ENCODE results near the gene PACC1. TPM values are rescaled to one million over a fixed set of nuclear protein-coding genes. Genes with fewer than 3 reads are reported as not detected.
"Not testable (repeated sequence)": the region's sequence is repeated elsewhere in the genome, so short reads cannot be mapped to it uniquely, and the experiment has no call there.

The PACC1 gene
- total RNA-seq, 1 donor from 2014 or later = 19.8 TPM

DNA sequence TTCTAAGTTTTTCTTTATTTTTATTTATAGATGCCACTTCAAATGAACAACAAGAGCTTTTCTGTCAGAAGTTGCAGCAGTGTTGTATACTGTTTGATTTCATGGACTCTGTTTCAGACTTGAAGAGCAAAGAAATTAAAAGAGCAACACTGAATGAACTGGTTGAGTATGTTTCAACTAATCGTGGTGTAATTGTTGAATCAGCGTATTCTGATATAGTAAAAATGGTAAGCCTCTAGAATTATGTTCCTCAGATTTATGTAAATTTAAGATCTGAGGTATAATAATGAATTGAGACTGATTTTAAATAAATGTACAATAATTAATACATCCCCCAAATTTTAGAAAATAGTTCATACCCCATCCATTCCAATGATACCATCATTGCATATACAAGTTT lies 85.6 kb downstream of the PACC1 start:
- Mint-ChIP-seq H3K9me3 (no peaks in the 10 kb centered on the region), H3K27ac (no peak overlapping the region), H3K4me1 (ENCODE audit: low read depth) (no peaks in the 10 kb centered on the region), H3K36me3 (ENCODE audit: low read depth) (peaks cover 16% of the 10 kb centered on the region), H3K4me3 (no peak overlapping the region), H3K27me3 (ENCODE audit: insufficient read depth) (no peaks in the 10 kb centered on the region)
- intact Hi-C loops (cut with micrococcal nuclease) = no loop called here
- DNase-seq (ENCODE audit: low spot score) = no peak

DNA sequence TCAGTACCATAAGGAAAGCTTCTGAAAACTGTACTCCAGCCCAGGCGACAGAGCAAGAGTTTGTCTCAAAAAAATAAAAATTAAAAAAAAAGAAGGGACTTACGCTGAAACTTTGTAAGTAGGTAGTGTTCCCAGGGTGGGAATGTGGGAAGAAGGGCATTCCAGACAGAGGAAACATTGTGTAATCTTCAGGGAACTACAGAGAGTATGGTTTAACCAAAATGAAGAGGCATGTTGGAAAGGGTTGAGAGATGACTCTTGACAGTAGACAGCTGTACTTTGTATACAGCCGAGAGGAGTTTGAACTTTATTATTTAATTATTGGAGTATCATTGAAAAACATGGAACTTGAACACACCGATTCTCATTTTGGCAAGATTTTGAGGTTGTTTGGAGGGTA lies 86.4 kb downstream of the PACC1 start:
- DNase-seq (ENCODE audit: low spot score) = no peak
- H3K36me3 Mint-ChIP-seq (ENCODE audit: low read depth) = peaks cover 13% of the 10 kb centered on the region
- H3K4me3 Mint-ChIP-seq = no peak overlapping the region
- H3K4me1 Mint-ChIP-seq (ENCODE audit: low read depth) = peaks cover 1% of the 10 kb centered on the region
- intact Hi-C loops (cut with micrococcal nuclease) = no loop called here
- no peaks in the 10 kb centered on the region for H3K9me3 Mint-ChIP-seq
- H3K27me3 Mint-ChIP-seq (ENCODE audit: insufficient read depth) = no peaks in the 10 kb centered on the region
- no peak overlapping the region for H3K27ac Mint-ChIP-seq

DNA sequence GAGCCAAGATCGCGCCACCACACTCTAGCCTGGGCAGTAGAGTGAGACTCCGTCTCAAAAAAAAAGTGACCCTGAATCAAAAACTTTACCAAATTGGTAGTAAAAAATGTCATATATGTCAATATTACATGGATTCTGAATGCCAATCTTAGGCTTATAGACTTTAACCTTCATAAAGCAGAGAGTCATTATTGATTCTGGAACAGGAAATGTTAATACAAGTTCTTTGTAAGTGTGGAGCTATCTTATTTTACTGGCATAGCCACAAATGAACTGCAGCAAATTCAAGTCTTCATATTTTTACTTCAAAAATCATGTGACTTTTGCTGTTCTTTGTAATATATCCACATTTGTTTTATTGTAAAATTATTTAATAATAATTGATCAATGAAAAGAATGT lies 88.1 kb downstream of the PACC1 start:
- H3K9me3 Mint-ChIP-seq = no peaks in the 10 kb centered on the region
- H3K27me3 Mint-ChIP-seq (ENCODE audit: insufficient read depth) = no peaks in the 10 kb centered on the region
- intact Hi-C loops (cut with micrococcal nuclease) = no loop called here
- peaks cover 6% of the 10 kb centered on the region for H3K4me1 Mint-ChIP-seq (ENCODE audit: low read depth)
- no peak overlapping the region for H3K4me3 Mint-ChIP-seq
- no peak overlapping the region for H3K27ac Mint-ChIP-seq
- H3K36me3 Mint-ChIP-seq (ENCODE audit: low read depth) = peaks cover 11% of the 10 kb centered on the region
- no peak for DNase-seq (ENCODE audit: low spot score)

GRCh38 chr1:212323066-212323465 lies 91.6 kb downstream of the PACC1 start:
- no peak for DNase-seq (ENCODE audit: low spot score)
- no peak overlapping the region for H3K4me3 Mint-ChIP-seq
- H3K27me3 Mint-ChIP-seq (ENCODE audit: insufficient read depth) = no peaks in the 10 kb centered on the region
- H3K9me3 Mint-ChIP-seq = no peaks in the 10 kb centered on the region
- no peak overlapping the region for H3K27ac Mint-ChIP-seq
- H3K4me1 Mint-ChIP-seq (ENCODE audit: low read depth) = peaks cover 6% of the 10 kb centered on the region
- H3K36me3 Mint-ChIP-seq (ENCODE audit: low read depth) = peaks cover 6% of the 10 kb centered on the region
- intact Hi-C loops (cut with micrococcal nuclease) = no loop called here

- H3K9me3 Mint-ChIP-seq; DNase-seq (ENCODE audit: low spot score); intact Hi-C loops (cut with micrococcal nuclease); H3K27ac Mint-ChIP-seq; H3K27me3 Mint-ChIP-seq (ENCODE audit: insufficient read depth); H3K4me1 Mint-ChIP-seq (ENCODE audit: low read depth); H3K4me3 Mint-ChIP-seq: not testable (repeated sequence)
- H3K36me3 Mint-ChIP-seq (ENCODE audit: low read depth) = peaks cover 10% of the 10 kb centered on the region
These were observed 93.7 kb downstream of the PACC1 start for GRCh38 chr1:212321031-212321430.

- H3K36me3 Mint-ChIP-seq (ENCODE audit: low read depth) = peaks cover 9% of the 10 kb centered on the region
- H3K27me3 Mint-ChIP-seq (ENCODE audit: insufficient read depth) = no peaks in the 10 kb centered on the region
- H3K4me1 Mint-ChIP-seq (ENCODE audit: low read depth) = peaks cover 23% of the 10 kb centered on the region
- no peak overlapping the region for H3K4me3 Mint-ChIP-seq
- no peak for DNase-seq (ENCODE audit: low spot score)
- no peak overlapping the region for H3K27ac Mint-ChIP-seq
- intact Hi-C loops (cut with micrococcal nuclease) = loop anchor here (2.0 kb wide), 1 partner anchor 255 kb away; no protein-coding TSS in a partner anchor
- H3K9me3 Mint-ChIP-seq = no peaks in the 10 kb centered on the region
These were observed 96.8 kb downstream of the PACC1 start for GRCh38 chr1:212317916-212318315.

DNA sequence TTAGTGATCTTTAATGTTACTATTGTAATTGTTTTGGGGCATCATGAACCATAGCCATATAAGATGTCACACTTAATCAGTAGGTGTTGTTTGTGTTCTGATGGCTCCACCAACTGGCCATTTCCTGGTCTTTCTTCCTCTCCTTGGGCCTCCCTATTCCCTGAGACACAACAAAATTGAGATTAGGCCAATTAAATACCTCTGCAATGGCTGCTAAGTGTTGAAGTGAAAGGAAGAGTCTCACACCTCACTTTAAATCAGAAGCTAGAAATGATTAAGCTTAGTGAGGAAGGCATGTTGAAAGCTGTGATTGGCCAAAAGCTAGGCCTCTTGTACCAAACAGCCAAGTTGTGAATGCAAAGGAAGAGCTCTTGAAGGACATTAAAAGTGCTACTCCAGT lies 98.8 kb downstream of the PACC1 start:
- DNase-seq (ENCODE audit: low spot score) = no peak
- H3K36me3 Mint-ChIP-seq (ENCODE audit: low read depth) = peaks cover 11% of the 10 kb centered on the region
- H3K4me1 Mint-ChIP-seq (ENCODE audit: low read depth) = peaks cover 24% of the 10 kb centered on the region
- no peak overlapping the region for H3K27ac Mint-ChIP-seq
- intact Hi-C loops (cut with micrococcal nuclease) = loop anchor here (1.0 to 2.0 kb wide), 4 partner anchors 9 to 253 kb away; partner anchors contain the start of gene PPP2R5A
- H3K9me3 Mint-ChIP-seq = no peaks in the 10 kb centered on the region
- no peak overlapping the region for H3K4me3 Mint-ChIP-seq
- no peaks in the 10 kb centered on the region for H3K27me3 Mint-ChIP-seq (ENCODE audit: insufficient read depth)

- no peaks in the 10 kb centered on the region for H3K9me3 Mint-ChIP-seq
- no peak overlapping the region for H3K4me3 Mint-ChIP-seq
- intact Hi-C loops (cut with micrococcal nuclease) = loop anchor here (1.0 kb wide), 1 partner anchor 30 kb away; the partner anchor contains the start of gene PPP2R5A
- peaks cover 26% of the 10 kb centered on the region for H3K4me1 Mint-ChIP-seq (ENCODE audit: low read depth)
- H3K36me3 Mint-ChIP-seq (ENCODE audit: low read depth) = peaks cover 12% of the 10 kb centered on the region
- H3K27ac Mint-ChIP-seq = no peak overlapping the region
- H3K27me3 Mint-ChIP-seq (ENCODE audit: insufficient read depth) = no peaks in the 10 kb centered on the region
- DNase-seq (ENCODE audit: low spot score) = no peak
These were observed 99.5 kb downstream of the PACC1 start for GRCh38 chr1:212315184-212315583.

Other genes starting within 250 kb of the PACC1 start
- gene PPP2R5A, start 129.5 kb downstream of the PACC1 start, total RNA-seq = 46.4 and 53.7 TPM in 2 replicates
- 29.7 and 32.5 TPM in 2 replicates for gene NENF, start 18.0 kb upstream of the PACC1 start, total RNA-seq
- 23.0 and 23.3 TPM in 2 replicates for gene ATF3, start 193.9 kb upstream of the PACC1 start, total RNA-seq